HL-60 (cell line): ENCODE data around the gene CDC42EP1.
A peak's percentile ranks its signal among the peaks of the same experiment; 100 is the strongest.

ENCODE experiments used
- DNase-seq, 2 experiments: peaks; one replicate each; pipeline ENCODE4 v3.0.0-alpha.2; 2010 to 2020; ENCODE audit warnings: low read depth in 1 of 2, low spot score in 1 of 2
- H3K27ac ChIP-seq: fragments of 250-450 bp; sonication (Bioruptor Pico); replicated peaks from 2 replicates; pipeline ENCODE4 v1.5.1; 2020; ENCODE audit warnings: mild to moderate bottlenecking, moderate library complexity
- H3K27me3 ChIP-seq: fragments of 250-450 bp; sonication (Bioruptor Pico); 2 replicates; pipeline ENCODE4 v1.5.1; 2021; ENCODE audit warnings: mild to moderate bottlenecking, moderate library complexity; ENCODE audit not compliant: insufficient read depth, poor library complexity, severe bottlenecking
- H3K4me3 ChIP-seq: replicated peaks from 2 replicates; pipeline ENCODE4 v1.5.1; 2011; ENCODE audit warnings: mild to moderate bottlenecking, control low read depth, low read length; ENCODE audit not compliant: insufficient read depth
- CTCF ChIP-seq: IDR thresholded peaks from one replicate; pipeline ENCODE4 v1.5.1; 2011; ENCODE audit warnings: low read length, control low read depth, inconsistent platforms; ENCODE audit not compliant: insufficient read depth
- GABPA ChIP-seq: IDR thresholded peaks from 2 replicates; pipeline ENCODE4 v1.6.1; 2012; ENCODE audit warnings: low read depth
- POLR2AphosphoS5 ChIP-seq: IDR thresholded peaks from 2 replicates; pipeline ENCODE4 v1.6.1; 2012; ENCODE audit warnings: low read depth
- REST ChIP-seq: IDR thresholded peaks from 2 replicates; pipeline ENCODE4 v1.6.1; 2012; ENCODE audit warnings: low read depth; ENCODE audit not compliant: insufficient replicate concordance
- SPI1 ChIP-seq: IDR thresholded peaks from 2 replicates; pipeline ENCODE4 v1.6.1; 2012; ENCODE audit warnings: low read depth, mild to moderate bottlenecking, borderline replicate concordance

The CDC42EP1 gene

DNA sequence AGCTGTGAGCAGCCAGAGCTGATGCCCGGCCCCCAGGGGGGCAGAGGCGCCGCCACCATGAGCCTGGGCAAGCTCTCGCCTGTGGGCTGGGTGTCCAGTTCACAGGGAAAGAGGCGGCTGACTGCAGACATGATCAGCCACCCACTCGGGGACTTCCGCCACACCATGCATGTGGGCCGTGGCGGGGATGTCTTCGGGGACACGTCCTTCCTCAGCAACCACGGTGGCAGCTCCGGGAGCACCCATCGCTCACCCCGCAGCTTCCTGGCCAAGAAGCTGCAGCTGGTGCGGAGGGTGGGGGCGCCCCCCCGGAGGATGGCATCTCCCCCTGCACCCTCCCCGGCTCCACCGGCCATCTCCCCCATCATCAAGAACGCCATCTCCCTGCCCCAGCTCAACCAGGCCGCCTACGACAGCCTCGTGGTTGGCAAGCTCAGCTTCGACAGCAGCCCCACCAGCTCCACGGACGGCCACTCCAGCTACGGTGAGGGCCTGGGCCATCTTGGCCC is 6.1 kb downstream of the CDC42EP1 start:
- H3K27me3 ChIP-seq: peaks cover 31% of the 10 kb centered on the region
- TF ChIP-seq GABPA (no peak), CTCF (no peak), POLR2AphosphoS5 (no peak), SPI1 (no peak), REST (no peak)
- H3K4me3 ChIP-seq: no peak overlapping the region
- DNase-seq: no peak
- H3K27ac ChIP-seq: no peak overlapping the region

DNA sequence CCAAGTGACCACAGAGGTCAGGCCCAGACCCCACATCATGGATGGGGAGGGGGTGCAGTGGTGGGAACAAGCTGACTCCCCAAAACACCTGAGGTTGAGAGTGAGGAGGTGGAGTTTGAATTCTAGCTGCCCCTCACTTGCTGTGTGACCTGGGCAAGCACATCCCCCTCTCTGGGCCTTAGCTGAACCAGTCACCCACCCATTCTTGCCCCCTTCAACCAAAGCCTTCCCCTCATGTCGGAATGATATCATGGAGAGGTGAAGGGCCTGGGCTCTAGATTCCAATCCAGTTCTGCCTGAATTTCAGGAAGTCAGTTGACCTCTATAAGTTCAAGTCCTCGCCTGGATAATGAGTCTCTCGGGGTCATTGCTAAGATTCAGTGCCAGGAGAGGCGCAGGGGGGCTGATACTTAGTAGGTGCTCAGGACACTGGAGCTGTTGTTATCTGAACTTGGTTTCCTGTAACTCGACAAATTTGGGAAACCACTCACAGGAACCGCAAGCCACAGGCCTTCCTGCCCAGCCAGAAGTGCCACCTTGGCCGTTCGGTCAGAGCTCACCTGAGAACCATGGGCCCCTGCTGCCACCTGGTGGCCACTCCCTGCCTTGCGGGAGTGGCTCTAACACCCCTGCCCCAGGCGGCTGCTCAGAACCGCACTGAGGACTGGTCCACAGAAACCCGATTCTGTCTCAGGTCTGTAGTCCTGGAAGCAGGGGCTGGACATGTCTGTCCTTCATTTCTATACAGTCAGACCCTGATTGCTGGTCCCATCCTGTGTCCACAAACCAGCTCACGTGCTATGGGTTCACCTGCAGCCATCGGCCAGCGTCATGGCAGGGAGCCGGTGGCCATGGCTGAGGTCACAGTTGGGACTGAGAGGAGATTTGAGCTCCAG is 6.9 kb downstream of the CDC42EP1 start:
- TF ChIP-seq CTCF (peak; percentile 98), POLR2AphosphoS5 (no peak)
- Histone ChIP-seq H3K27me3 (peaks cover 25% of the 10 kb centered on the region), H3K4me3 (no peak overlapping the region), H3K27ac (no peak overlapping the region)
- peak; percentile 63 to 80 for DNase-seq

- Histone ChIP-seq H3K4me3 (no peak overlapping the region), H3K27me3 (peaks cover 24% of the 10 kb centered on the region), H3K27ac (no peak overlapping the region)
- TF ChIP-seq POLR2AphosphoS5 (no peak), GABPA (no peak), SPI1 (no peak), CTCF (no peak), REST (no peak)
- no peak for DNase-seq
Observed at GRCh38 chr22:37568012-37568411, 7.7 kb downstream of the CDC42EP1 start.
